ENCODE data around the gene DDX59.

GRCh38 chr1:200669314-200670241, at the start of gene DDX59:
- no peak for TF ChIP-seq CSDC2 (CRISPR knock-in tag; IDR thresholded peaks at IDR 0.05)
- TF ChIP-seq ZNF70 (CRISPR knock-in tag; IDR thresholded peaks at IDR 0.05): no peak
- peak; percentile 85; the same call in 1 of the 2 replicates for TF ChIP-seq PATZ1 (CRISPR knock-in tag; IDR thresholded peaks at IDR 0.05; ENCODE audit: borderline replicate concordance)
- TF ChIP-seq ARNTL (CRISPR knock-in tag; IDR thresholded peaks at IDR 0.05; ENCODE audit: borderline replicate concordance, low read depth): no peak
- no peak for TF ChIP-seq ZFP30 (CRISPR knock-in tag; IDR thresholded peaks at IDR 0.05)
